GM12891 (cell line): ENCODE data around the gene MAGI1.

Source experiments
- POLR2A ChIP-seq: IDR thresholded peaks from 2 replicates; pipeline ENCODE4 v1.6.1; 2011; ENCODE audit warnings: low read depth, low read length, control low read depth
- TAF1 ChIP-seq: IDR thresholded peaks from 2 replicates; pipeline ENCODE4 v1.6.1; 2011; ENCODE audit warnings: low read depth, low read length, control low read depth

GRCh38 chr3:65714134-65714533, 324.6 kb downstream of the MAGI1 start:
- TF ChIP-seq POLR2A (no peak), TAF1 (no peak)
